ENCODE measurements around the gene TGM5. TPM values are rescaled to one million over a fixed set of nuclear protein-coding genes. Genes with fewer than 3 reads are reported as not detected.
"Not testable (repeated sequence)": the region's sequence is repeated elsewhere in the genome, so short reads cannot be mapped to it uniquely, and the experiment has no call there.

Gene TGM5
- total RNA-seq, 1 donor from 2014 or later, result not detected

DNA sequence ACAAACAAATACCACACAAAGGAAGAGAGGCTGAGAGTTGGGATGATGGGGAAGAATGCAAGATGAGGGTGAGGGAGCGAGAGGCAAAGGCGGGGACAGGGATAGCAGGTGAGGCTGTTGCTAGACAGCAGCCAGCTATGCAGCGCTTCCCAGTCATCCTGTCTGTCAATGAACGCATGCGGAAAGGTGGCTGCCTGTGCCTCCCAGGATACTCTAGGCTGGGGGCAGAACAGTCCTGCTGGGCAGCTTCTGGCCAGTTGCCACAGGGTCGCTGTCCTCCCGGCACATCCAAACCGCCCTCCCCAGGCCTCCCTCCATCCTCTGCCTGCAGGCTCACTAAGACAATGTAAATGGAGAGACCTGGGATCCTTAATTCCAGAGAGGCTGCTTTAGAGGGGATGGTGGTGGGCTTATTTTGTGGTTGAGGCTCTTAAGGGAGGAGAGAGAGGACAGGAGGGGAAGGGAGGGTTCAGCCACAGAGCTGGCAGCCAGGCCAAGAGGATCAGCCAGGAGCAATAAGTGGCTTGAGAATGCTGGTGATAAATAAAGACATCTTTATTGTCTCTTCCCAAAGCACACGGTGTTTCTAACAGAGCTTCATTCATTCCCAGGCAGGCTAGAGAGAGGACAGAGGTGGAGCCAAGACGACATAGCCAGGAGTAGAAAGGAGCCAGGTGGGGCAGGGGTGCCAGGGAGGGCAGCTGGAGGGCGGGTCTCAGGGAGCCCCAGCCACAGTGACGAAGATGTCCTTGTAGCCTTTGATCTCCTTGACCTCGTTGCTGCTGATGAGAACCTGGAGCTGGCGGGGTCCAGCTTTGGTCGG lies 9.2 kb upstream of the TGM5 start:
- DNase-seq, result no peak

DNA sequence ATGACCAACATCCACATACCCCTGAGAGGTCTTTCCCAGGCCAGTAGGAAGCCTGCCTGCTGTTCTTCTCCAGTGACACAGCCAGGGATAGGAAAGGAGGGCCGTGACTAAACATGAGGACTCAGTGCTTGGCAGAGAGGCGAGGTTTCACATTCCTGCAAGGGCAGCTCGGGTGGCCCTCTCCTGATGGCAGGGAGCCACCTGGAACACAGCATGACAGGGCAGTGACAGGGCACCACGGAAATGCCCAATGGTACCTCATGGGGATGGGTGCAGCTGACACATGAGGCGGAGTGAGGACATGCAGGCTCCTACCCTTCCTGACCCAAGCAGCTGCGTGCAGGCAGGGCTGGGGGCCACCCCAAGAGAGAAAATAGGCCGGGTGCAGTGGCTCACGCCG lies 7.4 kb upstream of the TGM5 start:
- no peak for DNase-seq

DNA sequence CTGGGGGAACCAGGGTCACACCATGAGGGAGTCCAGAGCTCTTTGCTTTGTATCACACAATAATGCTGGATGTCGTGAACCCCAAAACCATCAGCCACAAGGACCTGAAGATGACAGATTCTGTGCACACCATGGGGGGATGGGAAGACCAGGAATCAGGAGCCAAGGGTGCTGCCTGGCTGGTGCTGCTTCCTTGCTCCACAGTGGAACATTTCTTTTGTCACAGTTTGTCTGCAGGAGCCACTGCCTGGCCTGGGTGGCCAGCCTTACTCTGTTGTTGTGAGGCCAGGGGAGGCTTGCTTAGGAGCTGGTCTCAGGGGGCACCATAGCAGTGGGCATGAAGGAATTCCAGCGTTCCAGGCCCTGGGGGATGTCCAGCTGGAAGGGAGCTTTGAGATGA lies 6.5 kb upstream of the TGM5 start:
- no peak for DNase-seq

DNA sequence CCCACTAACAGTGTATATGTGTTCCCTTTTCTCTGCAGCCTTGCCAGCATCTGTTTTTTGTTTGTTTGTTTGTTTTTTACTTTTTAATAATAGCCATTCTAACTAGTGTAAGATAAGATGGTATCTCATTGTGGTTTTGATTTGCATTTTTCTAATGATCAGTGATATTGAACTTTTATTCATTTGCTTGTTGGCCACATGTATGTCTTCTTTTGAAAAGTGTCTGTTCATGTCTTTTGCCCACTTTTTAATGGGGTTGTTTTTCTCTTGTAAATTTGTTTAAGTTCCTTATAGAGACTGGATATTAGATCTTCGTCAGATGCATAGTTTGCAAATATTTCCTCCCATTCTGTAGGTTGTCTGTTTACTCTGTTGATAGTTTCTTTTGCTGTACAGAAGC lies 5.2 kb upstream of the TGM5 start:
- DNase-seq, result not testable (repeated sequence)

DNA sequence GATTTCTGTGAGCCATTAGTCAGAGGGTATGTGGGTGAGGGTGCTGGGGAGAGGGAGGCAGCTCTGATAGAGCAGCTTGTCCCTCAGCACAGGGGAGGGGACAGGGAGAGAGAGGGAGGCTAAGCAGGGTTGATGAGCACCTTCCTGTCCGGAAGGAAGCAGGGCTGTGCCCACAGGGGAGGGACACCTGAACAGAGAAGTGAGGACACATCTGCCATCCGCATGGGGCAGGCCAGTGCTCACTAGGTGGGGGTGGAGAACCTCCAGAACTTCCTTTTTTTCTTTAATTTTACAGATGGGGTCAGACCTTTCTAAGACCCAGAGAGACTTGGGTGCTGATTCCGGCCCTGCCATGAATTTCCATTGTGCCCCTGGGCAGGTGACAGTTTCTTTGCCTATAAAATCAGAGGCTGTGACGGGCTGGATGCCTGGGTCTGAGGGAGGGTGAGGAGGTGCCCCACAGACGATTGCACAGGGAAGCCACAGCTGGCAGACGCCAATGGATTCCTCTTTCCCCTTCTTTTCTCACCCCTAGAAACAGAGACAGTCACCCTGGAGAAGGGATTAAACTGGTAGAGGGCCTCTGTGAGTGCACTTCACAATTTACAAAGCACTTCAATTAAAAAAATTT lies 4.1 kb upstream of the TGM5 start:
- no peak for DNase-seq

DNA sequence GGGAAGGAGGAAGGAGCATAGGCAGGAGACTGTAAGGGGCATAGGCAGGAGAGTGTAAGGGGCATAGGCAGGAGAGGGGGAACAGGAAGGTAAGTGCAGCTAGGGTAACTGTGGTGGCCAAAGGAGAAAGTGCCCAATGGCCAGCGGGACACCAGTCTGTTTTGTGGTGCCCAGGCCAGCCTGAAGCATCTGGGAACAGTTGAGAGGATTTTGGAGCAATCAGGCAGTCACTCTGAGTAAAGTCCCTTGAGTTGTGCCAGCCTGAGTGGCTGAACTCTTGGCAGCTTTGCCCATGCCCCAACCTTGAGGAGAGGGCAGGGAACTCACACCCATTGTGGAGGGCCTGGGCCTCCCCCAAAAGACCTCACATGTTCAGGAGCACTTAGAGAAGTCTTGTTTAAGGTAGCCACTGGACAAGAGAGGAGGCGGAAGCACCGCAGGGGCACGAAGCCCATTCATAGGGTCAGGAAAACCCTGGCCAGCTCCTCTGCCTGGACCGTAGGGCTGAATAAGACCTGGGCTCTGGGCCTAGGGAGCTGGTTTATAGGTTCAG lies 3.5 kb upstream of the TGM5 start:
- DNase-seq, result no peak

DNA sequence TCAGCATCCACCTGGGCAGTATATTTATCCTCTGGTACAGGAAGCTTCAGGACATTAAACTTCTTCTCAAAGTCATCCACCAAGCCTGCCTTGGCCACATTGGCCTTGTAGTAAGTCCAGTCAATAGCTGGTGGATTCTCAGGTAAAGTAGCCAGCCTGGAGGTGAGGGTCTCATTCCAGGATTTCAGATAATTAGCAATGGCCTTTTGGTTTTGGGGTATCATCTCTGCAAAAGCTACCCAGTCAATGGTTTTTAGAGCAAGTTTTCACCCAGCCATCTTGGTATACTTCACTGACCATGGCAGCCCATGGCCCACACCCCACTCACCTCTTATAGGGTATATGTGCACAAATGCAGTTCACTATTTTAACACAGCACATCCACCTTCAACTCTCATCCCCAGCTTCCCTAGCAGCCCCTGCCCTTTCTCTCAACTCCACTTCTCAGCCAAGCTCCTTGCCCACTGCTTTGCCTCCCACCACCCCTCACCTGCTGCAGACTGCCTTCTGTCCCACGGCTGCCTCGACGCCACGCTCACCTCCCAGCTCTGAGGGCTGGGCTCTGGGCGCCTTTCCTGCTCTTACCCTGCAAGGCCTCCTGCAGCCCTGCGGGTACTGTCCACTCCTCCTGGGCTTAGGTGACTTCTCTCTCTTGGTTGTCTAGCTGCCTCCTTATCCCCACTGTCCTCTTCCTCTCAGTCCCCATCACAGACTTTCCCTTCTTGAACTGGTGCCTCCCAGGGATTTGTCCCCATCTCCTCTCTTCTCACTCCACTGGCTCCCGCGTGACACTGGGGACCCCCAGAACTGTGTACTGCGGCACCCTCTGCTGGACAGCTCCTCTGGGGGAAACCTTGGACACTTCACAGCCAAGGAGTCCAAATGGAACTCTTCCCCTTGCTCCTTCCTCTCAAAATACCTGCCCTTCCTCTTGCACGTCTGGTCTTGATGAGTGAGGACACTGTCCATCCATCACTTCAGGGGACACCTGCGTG lies 1.7 kb upstream of the TGM5 start:
- DNase-seq, result no peak

DNA sequence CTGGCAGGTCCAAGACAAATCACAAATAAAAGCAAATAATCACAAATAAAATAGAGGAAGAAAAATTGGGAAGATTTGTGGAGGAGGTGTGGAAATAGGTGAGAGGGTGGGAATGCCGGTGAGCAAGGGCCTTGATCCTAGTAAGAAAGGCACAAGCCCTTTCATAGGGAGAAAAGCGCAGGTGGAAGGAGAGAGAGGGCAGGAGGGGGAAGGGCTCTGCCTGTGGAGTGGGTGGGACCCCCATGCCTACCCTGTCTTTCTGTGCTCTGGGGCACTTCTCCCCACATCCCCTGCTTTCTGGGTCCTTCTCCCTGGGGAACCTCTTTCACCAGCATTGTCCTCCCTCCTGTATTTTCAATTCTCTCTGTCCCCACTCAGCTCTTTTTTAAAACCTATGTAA lies 711 bp upstream of the TGM5 start:
- DNase-seq, result no peak

DNA sequence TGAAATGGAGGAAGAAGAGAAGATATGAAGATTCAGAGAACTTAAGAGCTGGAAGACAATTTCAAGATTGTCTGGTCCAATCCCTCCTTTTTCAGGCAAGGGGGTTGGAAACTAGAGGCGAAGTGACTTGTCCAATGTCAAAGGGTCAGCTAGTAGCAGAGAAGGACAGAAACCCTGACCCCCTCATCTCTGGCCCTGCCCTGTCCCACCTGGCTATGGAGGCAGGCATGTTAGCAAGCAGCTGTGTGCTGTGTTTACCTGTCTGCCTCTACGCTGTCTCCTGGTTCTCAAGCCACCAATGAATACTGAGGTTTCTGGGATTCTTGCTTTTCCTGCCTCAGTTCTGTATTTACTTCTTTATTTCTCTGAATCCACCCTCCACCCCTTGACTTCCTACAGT lies 342 bp downstream of the TGM5 start:
- DNase-seq, result no peak

DNA sequence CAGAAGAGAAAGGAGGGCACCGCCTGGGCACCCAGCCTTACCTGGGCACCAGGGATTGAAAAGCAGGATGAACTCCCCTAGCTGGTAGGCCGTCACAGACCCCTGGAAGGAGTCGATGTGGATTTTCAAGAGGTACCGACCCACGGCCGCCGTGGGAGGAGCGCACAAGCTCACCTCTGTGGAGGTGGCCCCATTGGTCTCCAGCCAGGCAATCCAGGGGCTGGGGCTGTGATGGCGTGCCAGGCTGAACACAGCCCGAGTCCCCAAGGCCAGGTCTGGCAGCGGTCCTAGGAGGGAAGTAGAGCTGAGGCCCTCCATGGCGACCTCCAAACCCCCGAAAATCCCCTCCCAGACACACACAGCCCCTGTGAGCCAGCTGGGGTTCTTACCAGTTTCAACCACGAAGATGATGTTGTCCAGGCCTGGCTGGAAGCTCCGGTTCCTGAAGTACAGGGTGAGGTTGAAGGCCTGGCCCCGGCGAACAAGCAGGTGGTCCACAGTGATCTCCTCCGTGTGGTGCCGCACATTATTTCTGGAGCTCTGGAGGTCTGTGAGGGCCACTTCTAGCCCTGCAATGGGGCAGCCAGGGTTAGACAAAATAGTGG lies 6.6 kb downstream of the TGM5 start:
- no peak for DNase-seq

DNA sequence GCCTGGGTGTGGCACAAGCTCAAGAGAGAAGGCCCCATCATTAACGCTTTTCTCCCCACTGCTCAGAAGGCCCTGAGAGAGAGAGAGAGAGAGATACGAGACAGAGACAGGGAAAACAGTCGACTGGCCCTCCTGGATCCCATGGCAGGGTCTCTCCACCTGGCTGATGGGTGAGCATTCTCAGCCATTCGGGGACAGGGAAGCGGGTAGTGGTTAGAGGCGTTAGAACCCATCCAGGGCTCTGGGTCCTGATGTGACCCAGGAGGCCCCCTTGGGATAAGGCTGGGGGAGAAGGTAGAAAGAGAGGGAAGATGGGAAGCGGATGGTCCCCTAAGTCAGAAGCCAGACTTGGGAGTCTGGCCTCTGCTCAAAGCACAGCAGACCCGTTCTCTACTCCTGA lies 7.9 kb downstream of the TGM5 start:
- DNase-seq, result no peak

DNA sequence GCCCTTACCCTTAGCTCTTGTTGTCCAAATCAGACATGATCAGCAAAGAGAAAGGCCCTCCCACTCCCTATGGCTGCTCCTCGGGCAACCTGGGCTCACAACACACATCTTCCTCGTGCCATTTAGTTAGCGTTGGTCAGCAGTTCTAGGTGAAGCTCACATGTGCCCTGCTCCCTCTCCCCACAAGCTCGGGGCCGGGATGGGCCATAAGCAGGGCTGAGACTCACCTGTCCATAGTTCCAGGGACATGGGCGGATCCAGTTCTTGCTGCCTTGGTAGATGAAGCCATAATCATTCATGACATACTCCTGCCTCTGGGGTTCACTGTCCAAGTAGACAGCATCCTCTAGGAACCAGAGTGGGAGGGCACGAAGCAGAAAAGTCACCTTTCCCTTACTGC lies 10.4 kb downstream of the TGM5 start:
- DNase-seq, result no peak

DNA sequence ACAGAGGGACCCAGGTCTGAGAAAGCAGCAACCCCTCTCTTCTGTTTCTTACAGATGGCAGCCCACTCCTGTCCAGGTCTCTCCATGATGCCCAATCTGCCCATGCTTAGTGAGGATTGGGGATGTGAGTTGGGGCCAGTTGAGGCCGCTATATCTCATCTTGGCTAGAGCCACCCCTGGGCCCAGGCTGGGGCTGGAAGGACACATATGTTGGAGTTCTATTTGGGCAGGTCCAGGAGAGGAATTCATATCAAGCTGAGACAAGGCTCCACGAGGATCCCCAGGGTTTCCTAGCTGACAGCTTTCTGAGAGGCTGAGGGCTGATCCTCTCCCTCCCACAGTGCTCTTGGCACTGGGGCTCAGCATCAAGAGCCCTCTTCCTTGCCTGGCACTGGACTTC lies 11.4 kb downstream of the TGM5 start:
- no peak for DNase-seq

DNA sequence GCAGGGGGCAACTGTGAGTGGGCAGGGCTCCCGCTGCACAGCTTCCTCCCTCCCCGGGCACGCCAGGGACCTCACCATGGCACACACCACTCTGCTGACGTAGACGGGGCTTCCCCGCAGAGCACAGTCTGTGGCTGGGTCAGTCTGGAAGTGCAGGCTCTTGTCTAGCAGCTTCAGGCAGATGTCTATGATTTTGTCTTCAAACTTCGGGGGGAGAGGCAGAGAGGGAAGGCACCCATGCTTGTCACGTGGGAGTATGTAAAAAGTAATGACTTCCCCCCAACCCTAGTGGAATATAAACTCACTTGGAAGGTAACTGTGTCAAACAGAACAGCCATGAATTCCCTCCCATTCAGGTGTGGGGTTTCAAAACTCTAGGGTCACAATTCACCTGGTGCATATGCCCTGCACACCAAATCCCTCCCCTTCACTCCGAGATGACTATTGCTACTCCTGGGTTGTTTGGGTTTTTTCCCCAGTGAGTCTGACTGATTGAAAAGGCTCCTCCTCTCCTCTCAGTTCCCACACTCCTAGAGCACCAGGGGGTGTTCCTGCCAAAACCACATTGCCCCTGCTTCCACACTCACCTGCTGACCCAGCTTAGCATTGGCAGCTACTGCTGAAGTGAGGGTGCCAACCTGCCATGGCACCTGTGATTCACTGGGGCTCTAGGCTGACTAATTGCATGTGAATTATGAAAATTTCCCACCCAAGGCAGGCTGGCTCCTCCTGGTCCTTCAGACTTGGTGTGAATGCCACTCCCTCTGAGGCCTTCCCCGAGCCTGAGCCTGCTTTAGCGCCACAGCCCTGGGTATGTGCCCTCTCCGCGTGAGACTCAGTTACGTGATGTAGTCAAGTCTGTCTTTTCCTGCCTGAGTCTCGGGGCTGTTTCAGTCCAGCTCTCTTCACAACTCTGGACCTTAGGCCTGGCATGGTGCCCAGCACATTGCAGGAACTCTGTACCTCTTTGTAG lies 13.0 kb downstream of the TGM5 start:
- DNase-seq, result no peak

DNA sequence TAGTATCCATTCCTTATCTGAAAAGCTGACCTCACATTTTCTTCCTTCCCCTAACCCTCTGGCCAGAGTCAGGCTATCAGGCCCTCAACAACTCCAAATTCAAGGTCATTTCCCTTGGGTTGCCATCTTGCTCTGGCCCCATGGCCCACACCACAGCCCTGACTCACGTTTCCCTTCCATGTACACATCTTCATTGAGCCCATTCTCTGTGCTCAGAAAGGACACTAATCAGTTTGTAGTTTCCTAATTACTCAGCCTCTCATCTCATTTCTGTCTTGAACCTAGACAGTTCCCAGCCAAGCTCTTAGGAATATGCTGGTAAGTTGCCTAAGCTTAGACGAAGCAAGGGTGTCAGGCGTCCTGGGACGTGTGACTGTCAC lies 14.9 kb downstream of the TGM5 start:
- DNase-seq, result no peak

DNA sequence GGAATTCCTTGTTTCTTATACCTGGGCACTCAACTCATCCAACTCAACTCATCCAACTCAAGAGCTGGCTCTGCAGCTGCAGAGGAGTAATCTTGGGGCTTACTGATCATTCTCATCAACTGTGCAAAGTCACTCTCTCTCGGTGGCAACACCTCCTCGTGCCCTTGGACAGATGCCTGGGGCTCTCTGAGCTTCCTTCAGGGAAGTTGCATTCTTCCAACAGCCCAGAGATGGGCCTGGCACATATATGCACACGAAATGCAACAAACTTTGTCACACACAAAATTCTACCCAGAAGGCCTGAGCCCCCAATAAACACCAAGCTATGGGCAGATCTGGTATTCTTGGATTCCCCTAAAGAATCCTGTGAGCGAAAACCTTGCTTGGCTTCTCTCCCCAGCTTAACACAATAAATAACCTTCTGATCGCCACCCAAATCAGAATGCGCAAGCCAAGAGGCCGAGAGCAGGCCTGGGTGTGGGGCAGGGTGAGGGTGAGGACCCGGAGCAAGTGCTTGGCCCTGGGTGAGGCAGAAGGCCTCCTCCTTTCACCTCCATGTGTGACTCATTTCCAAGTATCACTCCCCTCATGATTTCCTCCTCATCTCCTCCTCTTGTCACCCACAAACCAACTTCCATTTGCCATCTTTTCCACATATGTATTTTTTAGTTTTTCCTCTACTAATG lies 15.4 kb downstream of the TGM5 start:
- no peak for DNase-seq

DNA sequence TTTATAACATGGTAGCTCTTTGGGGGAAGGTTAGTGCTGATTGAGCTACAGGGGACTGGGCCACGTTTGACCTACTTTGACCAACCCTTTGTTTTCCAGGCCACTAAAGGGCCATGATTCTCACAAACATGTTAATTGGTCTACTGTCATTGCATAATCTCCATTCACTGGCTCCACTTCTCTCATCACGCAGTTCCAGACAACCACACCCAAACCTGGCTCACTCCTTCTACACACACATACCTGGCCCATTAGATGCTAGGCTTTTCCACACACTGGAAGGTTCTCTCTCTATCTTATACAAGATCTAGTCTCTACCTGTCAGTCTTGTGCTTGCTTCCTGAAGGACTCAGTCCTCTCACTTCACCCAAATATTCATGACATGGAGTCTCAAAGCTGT lies 15.9 kb downstream of the TGM5 start:
- no peak for DNase-seq

DNA sequence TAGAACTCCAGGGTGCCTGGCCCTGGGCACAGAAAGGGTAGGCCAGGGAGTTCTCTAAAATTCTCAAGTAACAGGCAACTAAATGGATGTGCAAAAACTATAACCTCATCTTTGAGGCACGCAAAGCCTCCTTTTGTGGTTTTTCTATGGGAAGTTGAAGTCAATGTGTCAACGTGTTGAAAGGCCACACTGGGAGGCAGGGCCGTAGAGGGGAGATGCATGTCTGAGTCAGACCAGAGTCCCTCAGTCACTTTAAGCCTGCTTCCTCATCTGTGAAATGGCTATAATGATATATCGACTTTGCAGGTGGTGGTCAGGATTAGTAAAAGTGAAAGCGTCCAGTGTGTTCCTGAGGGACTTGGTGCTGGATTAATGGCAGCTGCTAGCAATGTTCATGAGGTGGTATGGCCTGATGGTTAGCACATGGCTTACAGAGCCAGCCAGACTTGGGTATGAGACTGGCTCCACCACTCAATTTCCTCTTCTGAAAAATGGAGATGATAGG lies 17.0 kb downstream of the TGM5 start:
- DNase-seq, result no peak

DNA sequence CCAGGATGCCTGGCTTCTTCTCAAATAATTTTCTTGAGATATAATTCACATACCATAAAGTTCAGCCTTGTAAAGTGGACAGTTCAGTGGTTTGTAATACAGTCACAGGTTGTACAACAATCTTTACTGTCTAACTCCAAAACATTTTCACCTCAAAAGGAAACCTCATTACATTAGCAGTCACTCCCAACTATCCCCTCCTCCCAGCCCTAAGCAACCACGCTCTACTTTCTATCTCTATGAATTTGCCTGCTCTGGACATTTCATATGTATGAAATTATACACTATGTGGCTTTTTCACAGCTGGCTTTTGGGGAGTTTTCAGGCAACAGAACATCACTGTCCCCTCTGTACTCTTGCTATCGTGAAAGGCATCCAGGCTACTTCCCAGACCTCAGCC lies 17.5 kb downstream of the TGM5 start:
- no peak for DNase-seq

DNA sequence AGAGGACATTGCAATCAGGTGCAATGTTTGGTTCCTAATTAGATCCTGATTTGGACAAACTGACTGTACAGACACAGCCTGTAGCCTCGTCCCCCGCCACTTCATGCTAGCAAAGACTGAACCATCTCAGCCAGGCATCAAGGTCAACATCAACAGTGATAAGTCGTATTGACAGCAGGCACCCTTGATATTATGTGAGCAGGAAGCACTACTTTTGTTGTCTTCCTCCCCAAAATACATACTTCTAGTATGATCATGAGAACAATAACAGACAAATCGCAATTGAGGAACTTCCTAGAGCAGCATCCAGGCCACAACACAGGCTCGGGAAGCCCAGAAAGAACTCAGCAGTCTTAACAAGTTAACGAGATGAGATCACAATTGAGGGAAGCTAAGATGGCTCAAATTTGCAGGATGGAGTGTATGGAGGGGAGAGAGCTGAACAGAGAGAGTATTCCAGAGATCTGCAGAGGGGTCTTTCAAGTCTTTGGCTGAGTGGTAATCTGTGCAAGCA lies 20.4 kb downstream of the TGM5 start:
- DNase-seq, result no peak

Data from occipital lobe (tissue), 2 donors.